Mammary epithelial cell (primary cell): ENCODE data around the gene PLAC9.

Experiments used
- CTCF ChIP-seq, 2 donors: IDR thresholded peaks in 1 of 2; conservative IDR thresholded peaks in 1 of 2; 2 replicates each; pipeline ENCODE4 v1.5.1; 2011 to 2012; ENCODE audit warnings: inconsistent platforms in 2 of 2, low read length in 2 of 2, mild to moderate bottlenecking in 2 of 2, control low read depth in 1 of 2, low read depth in 1 of 2; ENCODE audit not compliant: insufficient read depth in 1 of 2; ENCODE audit errors: extremely low read depth in 1 of 2
- EZH2 ChIP-seq: IDR thresholded peaks from 2 replicates; pipeline ENCODE4 v1.6.1; 2012; ENCODE audit warnings: low read length, inconsistent platforms, borderline replicate concordance

- no peak for TF ChIP-seq CTCF (conservative IDR thresholded peaks at IDR 0.05 in 1 of 2, IDR thresholded peaks at IDR 0.05 in 1 of 2; ENCODE audit: extremely low read depth in 1 of 2, insufficient read depth in 1 of 2, low read depth in 1 of 2, low read length in 2 of 2)
- TF ChIP-seq EZH2 = no peak
Observed at GRCh38 chr10:80158598-80159127, 26.1 kb downstream of the PLAC9 start.
